H9 (cell line): Measurements from ENCODE around the gene GALNT10. TPM values are rescaled to one million over a fixed set of nuclear protein-coding genes. Genes with fewer than 3 reads are reported as not detected.

Experiments used
- DNase-seq: peaks from one replicate; pipeline ENCODE4 v3.0.0-alpha.2; 2017
- H2AFZ ChIP-seq: one replicate; pipeline ENCODE4 v1.6.1; 2013; ENCODE audit warnings: mild to moderate bottlenecking, low read length, control low read depth, moderate library complexity
- H2AK5ac ChIP-seq: 2 replicates; pipeline ENCODE4 v1.6.1; 2013; ENCODE audit warnings: low read length, control low read depth, mixed read lengths; ENCODE audit not compliant: insufficient read length
- H2BK120ac ChIP-seq: one replicate; pipeline ENCODE4 v1.6.1; 2013; ENCODE audit warnings: low read depth, mild to moderate bottlenecking, low read length, control low read depth, inconsistent platforms; ENCODE audit not compliant: poor library complexity, severe bottlenecking
- H2BK12ac ChIP-seq: 2 replicates; pipeline ENCODE4 v1.6.1; 2013; ENCODE audit warnings: low read length, control low read depth, mixed read lengths, low read depth; ENCODE audit not compliant: insufficient read length
- H2BK15ac ChIP-seq: 2 replicates; pipeline ENCODE4 v1.6.1; 2013; ENCODE audit warnings: low read depth, low read length, control low read depth
- H2BK20ac ChIP-seq: one replicate; pipeline ENCODE4 v1.6.1; 2013; ENCODE audit warnings: low read depth, mild to moderate bottlenecking, low read length, control low read depth, inconsistent platforms; ENCODE audit not compliant: poor library complexity, severe bottlenecking
- H2BK5ac ChIP-seq: 2 replicates; pipeline ENCODE4 v1.6.1; 2013; ENCODE audit warnings: low read length, control low read depth, mixed read lengths; ENCODE audit not compliant: insufficient read length
- H3K14ac ChIP-seq: 2 replicates; pipeline ENCODE4 v1.6.1; 2013; ENCODE audit warnings: low read length, control low read depth; ENCODE audit not compliant: insufficient read depth
- H3K18ac ChIP-seq: 2 replicates; pipeline ENCODE4 v1.6.1; 2013; ENCODE audit warnings: low read depth, mild to moderate bottlenecking, mixed read lengths, low read length, control low read depth; ENCODE audit not compliant: insufficient read length
- H3K23ac ChIP-seq: 2 replicates; pipeline ENCODE4 v1.6.1; 2013; ENCODE audit warnings: low read length, control low read depth, mixed read lengths, low read depth; ENCODE audit not compliant: insufficient read length
- H3K23me2 ChIP-seq: 2 replicates; pipeline ENCODE4 v1.6.1; 2013; ENCODE audit warnings: low read depth, mild to moderate bottlenecking, mixed read lengths, low read length, control low read depth; ENCODE audit not compliant: insufficient read length, poor library complexity, severe bottlenecking
- H3K27ac ChIP-seq: 2 replicates; pipeline ENCODE4 v1.5.1; 2013; ENCODE audit warnings: low read length, control low read depth, mixed read lengths, low read depth; ENCODE audit not compliant: insufficient read length
- H3K27me3 ChIP-seq: 2 replicates; pipeline ENCODE4 v1.6.1; 2013; ENCODE audit warnings: low read length, control low read depth, inconsistent platforms; ENCODE audit not compliant: insufficient read depth
- H3K4ac ChIP-seq: 2 replicates; pipeline ENCODE4 v1.6.1; 2013; ENCODE audit warnings: low read depth, mild to moderate bottlenecking, control low read depth, inconsistent platforms, low read length, moderate library complexity
- H3K4me1 ChIP-seq: 2 replicates; pipeline ENCODE4 v1.6.1; 2013; ENCODE audit warnings: low read length, control low read depth, inconsistent platforms; ENCODE audit not compliant: insufficient read depth
- H3K4me2 ChIP-seq: 2 replicates; pipeline ENCODE4 v1.6.1; 2013; ENCODE audit warnings: low read length, control low read depth, mixed read lengths; ENCODE audit not compliant: insufficient read length, insufficient read depth
- H3K56ac ChIP-seq: 2 replicates; pipeline ENCODE4 v1.6.1; 2013; ENCODE audit warnings: low read depth, mild to moderate bottlenecking, mixed read lengths, low read length, control low read depth; ENCODE audit not compliant: insufficient read length
- H3K79me1 ChIP-seq: 2 replicates; pipeline ENCODE4 v1.6.1; 2013; ENCODE audit warnings: low read depth, mild to moderate bottlenecking, moderate library complexity, low read length, control low read depth, inconsistent platforms; ENCODE audit not compliant: insufficient read depth, poor library complexity, severe bottlenecking
- H3K79me2 ChIP-seq: 2 replicates; pipeline ENCODE4 v1.6.1; 2013; ENCODE audit warnings: low read length, control low read depth, inconsistent platforms; ENCODE audit not compliant: insufficient read depth
- H3K9ac ChIP-seq: 2 replicates; pipeline ENCODE4 v1.6.1; 2013; ENCODE audit warnings: low read length, control low read depth, mixed read lengths; ENCODE audit not compliant: insufficient read length; ENCODE audit errors: extremely low read depth
- H3K9me3 ChIP-seq: one replicate; pipeline ENCODE4 v1.6.1; 2013; ENCODE audit warnings: low read depth, low read length, inconsistent platforms; ENCODE audit not compliant: control insufficient read depth
- H3T11ph ChIP-seq: one replicate; pipeline ENCODE4 v1.6.1; 2013; ENCODE audit warnings: mild to moderate bottlenecking, low read length, control low read depth, inconsistent platforms
- H4K20me1 ChIP-seq: one replicate; pipeline ENCODE4 v1.6.1; 2013; ENCODE audit not compliant: control insufficient read depth, insufficient read length, insufficient read depth
- H4K5ac ChIP-seq: 2 replicates; pipeline ENCODE4 v1.6.1; 2013; ENCODE audit warnings: low read depth, mild to moderate bottlenecking, mixed read lengths, low read length, control low read depth; ENCODE audit not compliant: insufficient read length
- H4K8ac ChIP-seq: replicated peaks from 2 replicates; pipeline ENCODE4 v1.6.1; 2013; ENCODE audit warnings: low read length, control low read depth, mixed read lengths, low read depth; ENCODE audit not compliant: insufficient read length
- H4K91ac ChIP-seq: 2 replicates; pipeline ENCODE4 v1.6.1; 2013; ENCODE audit warnings: low read depth, mild to moderate bottlenecking, moderate library complexity, mixed read lengths, low read length, control low read depth; ENCODE audit not compliant: insufficient read length
- H3K27ac Mint-ChIP-seq, 3 experiments: 2 replicates in 2 of 3; 3 replicates in 1 of 3; pipeline ENCODE4 v1.8.0; 2020 to 2021; ENCODE audit warnings: mixed read lengths in 3 of 3, mild to moderate bottlenecking in 1 of 3, moderate library complexity in 1 of 3
- H3K27me3 Mint-ChIP-seq: 2 replicates; pipeline ENCODE4 v1.8.0; 2021; ENCODE audit warnings: low read depth, mild to moderate bottlenecking, moderate library complexity, mixed read lengths
- H3K36me3 Mint-ChIP-seq, 3 experiments: 2 replicates in 2 of 3; 3 replicates in 1 of 3; pipeline ENCODE4 v1.8.0; 2020 to 2021; ENCODE audit warnings: low read depth in 3 of 3, mixed read lengths in 3 of 3; ENCODE audit not compliant: insufficient read depth in 1 of 3
- H3K4me1 Mint-ChIP-seq, 2 experiments: 2 replicates each; pipeline ENCODE4 v1.8.0; 2020; ENCODE audit warnings: mixed read lengths in 2 of 2
- H3K4me3 Mint-ChIP-seq, 2 experiments: 2 replicates in 1 of 2; 3 replicates in 1 of 2; pipeline ENCODE4 v1.8.0; 2020 to 2021; ENCODE audit warnings: mild to moderate bottlenecking in 2 of 2, mixed read lengths in 2 of 2, moderate library complexity in 1 of 2
- H3K9me3 Mint-ChIP-seq, 2 experiments: 2 replicates in 1 of 2; 3 replicates in 1 of 2; pipeline ENCODE4 v1.8.0; 2020; ENCODE audit warnings: mild to moderate bottlenecking in 2 of 2, mixed read lengths in 2 of 2, moderate library complexity in 1 of 2
- WGBS: extraction: QIAGEN DNeasy Blood & Tissue Kit; methylation state at CpG from one replicate; pipeline ENCODE4 v1.1.7; 2013; ENCODE audit warnings: missing lambda C conversion rate, low lambda C conversion rate, mixed read lengths; ENCODE audit not compliant: insufficient read length; ENCODE audit errors: extremely low coverage; 5-methylcytosine and 5-hydroxymethylcytosine counted together
- total RNA-seq: library from RNA; stranded (reverse); gene quantifications from 2 replicates; pipeline ENCODE4 v1.2.1, GENCODE V29; 2021
- TF ChIP-seq, protein P1 (sequence below): fragments of 200-600 bp; sonication (generic); conservative IDR thresholded peaks from 3 replicates; pipeline ENCODE4 v1.8.0; 2021; ENCODE audit warnings: antibody characterized with exemption, mild to moderate bottlenecking

The GALNT10 gene
- total RNA-seq, 1 experiment from 2014 or later: 15.4 TPM

DNA sequence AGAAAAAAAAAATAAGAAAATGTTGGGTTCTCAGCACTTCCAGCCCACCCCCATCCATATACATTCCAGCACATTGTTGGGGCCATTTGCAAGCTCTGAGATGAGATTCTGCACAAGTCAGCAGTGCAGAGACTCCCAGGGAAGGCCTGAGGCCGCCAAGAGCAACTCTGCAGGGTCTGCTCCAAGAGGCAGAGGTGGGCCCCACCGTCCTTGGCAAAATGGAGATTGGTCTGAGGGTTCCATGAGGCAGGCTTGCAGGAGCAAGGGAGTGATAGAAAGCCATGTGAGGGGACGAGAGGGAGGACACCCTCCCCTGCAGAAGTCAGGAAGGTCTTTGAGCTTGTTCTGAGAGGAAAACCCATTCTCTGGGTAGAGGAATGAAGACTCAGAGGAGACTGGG, 203.3 kb downstream of the GALNT10 start:
- no peak for DNase-seq
- Histone ChIP-seq H2BK20ac (no peak overlapping the region), H3K23ac (no peak overlapping the region), H3K4me1 (peaks cover 2% of the 10 kb centered on the region; the same call in 1 of the 2 replicates), H3K9me3 (no peaks in the 10 kb centered on the region), H3K27me3 (no peaks in the 10 kb centered on the region), H4K8ac (no peak overlapping the region), H2BK15ac (no peak overlapping the region), H3K4ac (no peak overlapping the region), H4K91ac (no peak overlapping the region), H2BK5ac (no peak overlapping the region), H3K27ac (no peak overlapping the region), H3K23me2 (no peaks in the 10 kb centered on the region), H3K14ac (no peak overlapping the region), H2AK5ac (no peak overlapping the region), H3K18ac (no peak overlapping the region), H4K20me1 (no peaks in the 10 kb centered on the region), H2BK12ac (no peak overlapping the region), H3T11ph (no peak overlapping the region), H3K9ac (no peak overlapping the region), H4K5ac (no peak overlapping the region), H3K56ac (no peak overlapping the region), H2AFZ (no peak overlapping the region), H3K79me1 (no peaks in the 10 kb centered on the region), H3K4me2 (no peak overlapping the region), H2BK120ac (no peak overlapping the region), H3K79me2 (no peaks in the 10 kb centered on the region)
- peaks cover 4% of the 10 kb centered on the region; the same call in 1 of the 2 replicates for H3K27me3 Mint-ChIP-seq
- no peaks in the 10 kb centered on the region; a peak in 1 of 5 replicates for H3K9me3 Mint-ChIP-seq
- peak overlapping the region in 2 of 3 experiments; percentile 60 to 85; a peak in 1 of 7 replicates for H3K27ac Mint-ChIP-seq
- H3K4me3 Mint-ChIP-seq: no peak overlapping the region
- WGBS: no CpG with 5 or more reads among the region's 3 CpGs
- H3K4me1 Mint-ChIP-seq: peaks cover 38 to 46% of the 10 kb centered on the region in 2 experiments
- TF ChIP-seq, protein P1, sequence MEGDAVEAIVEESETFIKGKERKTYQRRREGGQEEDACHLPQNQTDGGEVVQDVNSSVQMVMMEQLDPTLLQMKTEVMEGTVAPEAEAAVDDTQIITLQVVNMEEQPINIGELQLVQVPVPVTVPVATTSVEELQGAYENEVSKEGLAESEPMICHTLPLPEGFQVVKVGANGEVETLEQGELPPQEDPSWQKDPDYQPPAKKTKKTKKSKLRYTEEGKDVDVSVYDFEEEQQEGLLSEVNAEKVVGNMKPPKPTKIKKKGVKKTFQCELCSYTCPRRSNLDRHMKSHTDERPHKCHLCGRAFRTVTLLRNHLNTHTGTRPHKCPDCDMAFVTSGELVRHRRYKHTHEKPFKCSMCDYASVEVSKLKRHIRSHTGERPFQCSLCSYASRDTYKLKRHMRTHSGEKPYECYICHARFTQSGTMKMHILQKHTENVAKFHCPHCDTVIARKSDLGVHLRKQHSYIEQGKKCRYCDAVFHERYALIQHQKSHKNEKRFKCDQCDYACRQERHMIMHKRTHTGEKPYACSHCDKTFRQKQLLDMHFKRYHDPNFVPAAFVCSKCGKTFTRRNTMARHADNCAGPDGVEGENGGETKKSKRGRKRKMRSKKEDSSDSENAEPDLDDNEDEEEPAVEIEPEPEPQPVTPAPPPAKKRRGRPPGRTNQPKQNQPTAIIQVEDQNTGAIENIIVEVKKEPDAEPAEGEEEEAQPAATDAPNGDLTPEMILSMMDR: no peak
- H3K36me3 Mint-ChIP-seq: peaks cover 7 to 16% (median 13%) of the 10 kb centered on the region in 3 experiments; a peak in 6 of 7 replicates
